ENCODE data around the gene TAT. TPM values are rescaled to one million over a fixed set of nuclear protein-coding genes. Genes with fewer than 3 reads are reported as not detected.

The TAT gene
- total RNA-seq, 6 experiments from 2014 or later = not detected

GRCh38 chr16:71524566-71525553 is 52.0 kb downstream of the TAT start:
- Mint-ChIP-seq H3K4me3 (no peak overlapping the region), H3K4me1 (ENCODE audit: low read depth) (peaks cover 20% of the 10 kb centered on the region), H3K27ac (no peak overlapping the region), H3K9me3 (no peaks in the 10 kb centered on the region), H3K27me3 (ENCODE audit: insufficient read depth) (peaks cover 18% of the 10 kb centered on the region), H3K36me3 (ENCODE audit: low read depth) (no peaks in the 10 kb centered on the region)
- no peak for DNase-seq
- no peak for TF ChIP-seq CTCF (IDR thresholded peaks at IDR 0.05)

- H3K27me3 Mint-ChIP-seq (ENCODE audit: insufficient read depth) = peaks cover 19% of the 10 kb centered on the region
- DNase-seq = no peak
- no peak overlapping the region for H3K27ac Mint-ChIP-seq
- peaks cover 4% of the 10 kb centered on the region; the same call in 1 of the 2 replicates for H3K4me1 Mint-ChIP-seq (ENCODE audit: low read depth)
- H3K36me3 Mint-ChIP-seq (ENCODE audit: low read depth) = no peaks in the 10 kb centered on the region
- TF ChIP-seq CTCF (IDR thresholded peaks at IDR 0.05) = no peak
- no peaks in the 10 kb centered on the region for H3K9me3 Mint-ChIP-seq
- H3K4me3 Mint-ChIP-seq = no peak overlapping the region
Measured at GRCh38 chr16:71520550-71520949, 56.3 kb downstream of the TAT start.

Other genes starting within 250 kb of the TAT start
- gene CALB2, start 218.4 kb downstream of the TAT start, total RNA-seq (2021; fragmentation: NEBNext Ultra II Directional; extraction: Animal tissue kit (Norgen Biotek cat#: 25700)) = 1 to 10 TPM in 1 of 6 experiments, under 1 TPM in 2, not detected in 3; 0.14 to 1.1 (median 0.70) TPM
- not detected for gene TLE7, start 135.0 kb downstream of the TAT start, total RNA-seq (2021; fragmentation: NEBNext Ultra II Directional; extraction: Animal tissue kit (Norgen Biotek cat#: 25700))
- 10 to 100 TPM; 12.8 to 16.3 (median 14.5) TPM for gene ZNF23, start 114.8 kb downstream of the TAT start, total RNA-seq (2021; fragmentation: NEBNext Ultra II Directional; extraction: Animal tissue kit (Norgen Biotek cat#: 25700))
- gene ZNF19, start 87.8 kb downstream of the TAT start, total RNA-seq (2021; fragmentation: NEBNext Ultra II Directional; extraction: Animal tissue kit (Norgen Biotek cat#: 25700)) = 1 to 10 TPM; 1.1 to 2.0 (median 1.6) TPM
- not detected for gene CHST4, start 50.7 kb downstream of the TAT start, total RNA-seq (2021; fragmentation: NEBNext Ultra II Directional; extraction: Animal tissue kit (Norgen Biotek cat#: 25700))
- not detected for gene MARVELD3, start 49.1 kb upstream of the TAT start, total RNA-seq (2021; fragmentation: NEBNext Ultra II Directional; extraction: Animal tissue kit (Norgen Biotek cat#: 25700))
- 10 to 100 TPM; 11.5 to 14.4 (median 12.9) TPM for gene PHLPP2, start 147.6 kb upstream of the TAT start, total RNA-seq (2021; fragmentation: NEBNext Ultra II Directional; extraction: Animal tissue kit (Norgen Biotek cat#: 25700))
- 100 to 1,000 TPM in 5 of 6 experiments, 10 to 100 TPM in 1; 87.5 to 115 (median 106) TPM for gene AP1G1, start 231.7 kb upstream of the TAT start, total RNA-seq (2021; fragmentation: NEBNext Ultra II Directional; extraction: Animal tissue kit (Norgen Biotek cat#: 25700))

All from HFFc6 (cell line).